CD1c-positive myeloid dendritic cell (primary cell): ENCODE measurements around the gene SLC22A13.
"Not testable (repeated sequence)": the region's sequence is repeated elsewhere in the genome, so short reads cannot be mapped to it uniquely, and the experiment has no call there.

Experiments used
- DNase-seq: peaks from one replicate; pipeline ENCODE4 v3.0.0-alpha.2; 2016; ENCODE audit errors: extremely low spot score

SLC22A13 gene

GRCh38 chr3:38297947-38298711, 32.5 kb downstream of the SLC22A13 start:
- no peak for DNase-seq

- no peak for DNase-seq
Measured at GRCh38 chr3:38306941-38307340, 41.3 kb downstream of the SLC22A13 start.

- DNase-seq = no peak
Measured at GRCh38 chr3:38307599-38307998, 42.0 kb downstream of the SLC22A13 start.

- no peak for DNase-seq
Measured at GRCh38 chr3:38308456-38308855, 42.8 kb downstream of the SLC22A13 start.

GRCh38 chr3:38311476-38311875, 45.9 kb downstream of the SLC22A13 start:
- DNase-seq = peak; percentile 42

GRCh38 chr3:38311941-38312340, 46.3 kb downstream of the SLC22A13 start:
- DNase-seq = no peak

GRCh38 chr3:38312356-38312755, 46.7 kb downstream of the SLC22A13 start:
- DNase-seq = no peak

GRCh38 chr3:38313263-38313662, 47.7 kb downstream of the SLC22A13 start:
- no peak for DNase-seq

- DNase-seq = peak; percentile 38
Measured at GRCh38 chr3:38313695-38314094, 48.1 kb downstream of the SLC22A13 start.

- no peak for DNase-seq
Measured at GRCh38 chr3:38314112-38314763, 48.6 kb downstream of the SLC22A13 start.

- DNase-seq = no peak
Measured at GRCh38 chr3:38314764-38315487, 49.3 kb downstream of the SLC22A13 start.

GRCh38 chr3:38315488-38316230, 50.0 kb downstream of the SLC22A13 start:
- DNase-seq = no peak

- no peak for DNase-seq
Measured at GRCh38 chr3:38316356-38317191, 51.0 kb downstream of the SLC22A13 start.

- no peak for DNase-seq
Measured at GRCh38 chr3:38317192-38317759, 51.7 kb downstream of the SLC22A13 start.

GRCh38 chr3:38318766-38319671, 53.4 kb downstream of the SLC22A13 start:
- DNase-seq = no peak

GRCh38 chr3:38320638-38321037, 55.0 kb downstream of the SLC22A13 start:
- not testable (repeated sequence) for DNase-seq

- DNase-seq = no peak
Measured at GRCh38 chr3:38323060-38323459, 57.4 kb downstream of the SLC22A13 start.

GRCh38 chr3:38325256-38325655, 59.6 kb downstream of the SLC22A13 start:
- DNase-seq = no peak

GRCh38 chr3:38327335-38328009, 61.9 kb downstream of the SLC22A13 start:
- no peak for DNase-seq
